Measurements from ENCODE around the gene CAMK2D. TPM values are rescaled to one million over a fixed set of nuclear protein-coding genes. Genes with fewer than 3 reads are reported as not detected.
A peak's percentile ranks its signal among the peaks of the same experiment; 100 is the strongest.

CAMK2D gene
- polyA plus RNA-seq, 3 donors from 2014 or later, result 14.8 to 22.8 (median 21.4) TPM

DNA sequence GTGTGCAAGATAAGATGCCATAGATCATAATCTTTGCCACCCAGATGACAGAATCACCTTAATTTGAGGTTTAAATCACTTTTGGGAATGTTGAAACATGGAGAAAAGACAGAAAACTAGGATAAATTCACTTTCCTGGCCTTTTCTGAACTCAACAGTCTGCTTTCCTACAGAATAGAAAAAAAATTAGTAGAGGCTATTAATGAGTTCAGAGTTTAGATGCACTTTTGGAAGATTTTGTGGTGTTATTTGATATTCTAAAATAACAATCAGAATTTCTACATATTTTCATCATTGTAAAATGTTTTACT lies 195.9 kb downstream of the CAMK2D start:
- no peak overlapping the region for H3K27ac Mint-ChIP-seq

DNA sequence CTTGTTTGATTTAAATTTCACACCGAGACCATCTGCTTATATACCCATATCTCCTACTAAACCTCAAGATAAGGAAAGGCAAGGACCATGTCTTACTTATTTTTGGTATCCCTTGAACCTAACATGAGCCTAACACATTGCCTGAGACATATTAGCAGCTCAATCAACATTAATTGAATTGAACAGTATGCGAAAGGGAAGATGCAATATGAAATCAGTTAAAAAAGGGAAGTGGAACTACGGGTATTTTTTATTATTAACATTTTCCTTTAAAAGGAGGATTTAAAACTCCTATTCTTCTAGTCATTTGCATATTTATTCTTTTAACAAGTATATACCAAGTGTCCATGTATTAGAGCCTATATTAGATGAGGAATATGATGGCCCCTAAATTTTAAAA lies 197.0 kb downstream of the CAMK2D start:
- Mint-ChIP-seq H3K9me3 (no peaks in the 10 kb centered on the region), H3K4me1 (peaks cover 36 to 40% of the 10 kb centered on the region in 2 donors), H3K27ac (peak overlapping the region in 2 of 6 donors; percentile 13 to 69), H3K4me3 (peak overlapping the region; percentile 70 to 83 (median 82)), H3K27me3 (ENCODE audit: low read depth in 3 of 3) (peaks cover 7 to 18% (median 9%) of the 10 kb centered on the region in 3 donors), H3K36me3 (peaks cover 0 to 10% (median 6%) of the 10 kb centered on the region in 3 donors)
- DNase-seq, result peak in 1 of 3 donors; percentile 2

More for the DNA sequence above, 195.9 kb downstream of the CAMK2D start:
- peaks cover 7 to 18% (median 9%) of the 10 kb centered on the region in 3 donors for H3K27me3 Mint-ChIP-seq (ENCODE audit: low read depth in 3 of 3)
- DNase-seq, result no peak
- peak overlapping the region in 3 of 5 donors; percentile 82 to 83 (median 83) for H3K4me3 Mint-ChIP-seq
- peaks cover 36 to 47% of the 10 kb centered on the region in 2 donors for H3K4me1 Mint-ChIP-seq
- H3K9me3 Mint-ChIP-seq, result no peaks in the 10 kb centered on the region
- peaks cover 0 to 10% (median 3%) of the 10 kb centered on the region in 3 donors for H3K36me3 Mint-ChIP-seq

GRCh38 chr4:113563691-113564378 lies 197.7 kb downstream of the CAMK2D start:
- DNase-seq, result no peak
- Mint-ChIP-seq H3K9me3 (no peaks in the 10 kb centered on the region), H3K27me3 (ENCODE audit: low read depth in 3 of 3) (peaks cover 7 to 18% (median 9%) of the 10 kb centered on the region in 3 donors), H3K4me3 (peak overlapping the region in 3 of 5 donors; percentile 17 to 82 (median 47)), H3K4me1 (peaks cover 36 to 40% of the 10 kb centered on the region in 2 donors), H3K36me3 (peaks cover 0 to 10% (median 7%) of the 10 kb centered on the region in 3 donors), H3K27ac (no peak overlapping the region)

DNA sequence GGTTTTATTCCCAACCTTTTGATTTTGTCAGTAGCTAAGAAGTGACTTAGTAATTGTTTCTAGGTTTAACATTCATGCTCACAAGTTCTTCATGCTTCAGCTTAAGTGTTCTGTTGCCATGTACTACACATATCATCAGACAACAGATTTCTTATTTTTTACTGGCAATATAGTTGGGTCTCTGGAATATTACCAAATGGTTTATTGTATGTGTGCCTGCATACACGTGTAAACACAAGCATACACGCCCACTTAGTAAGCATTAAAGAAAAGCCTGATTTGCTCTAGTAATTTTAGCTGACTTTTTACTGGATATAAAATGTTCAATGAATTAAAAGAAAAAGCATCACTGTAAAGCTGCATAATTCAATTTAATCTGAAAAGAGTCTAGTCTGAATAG lies 199.8 kb downstream of the CAMK2D start:
- peaks cover 0 to 9% (median 7%) of the 10 kb centered on the region in 3 donors for H3K36me3 Mint-ChIP-seq
- peaks cover 35 to 37% of the 10 kb centered on the region in 2 donors for H3K4me1 Mint-ChIP-seq
- DNase-seq, result no peak
- no peak overlapping the region for H3K27ac Mint-ChIP-seq
- H3K4me3 Mint-ChIP-seq, result no peak overlapping the region
- H3K27me3 Mint-ChIP-seq (ENCODE audit: low read depth in 3 of 3), result peaks cover 6 to 17% (median 9%) of the 10 kb centered on the region in 3 donors
- no peaks in the 10 kb centered on the region for H3K9me3 Mint-ChIP-seq

GRCh38 chr4:113561092-113561491 lies 200.4 kb downstream of the CAMK2D start:
- H3K27me3 Mint-ChIP-seq (ENCODE audit: low read depth in 3 of 3), result peaks cover 6 to 10% (median 6%) of the 10 kb centered on the region in 3 donors
- H3K4me3 Mint-ChIP-seq, result no peak overlapping the region
- no peaks in the 10 kb centered on the region for H3K9me3 Mint-ChIP-seq
- H3K36me3 Mint-ChIP-seq, result peaks cover 0 to 7% (median 4%) of the 10 kb centered on the region in 3 donors
- no peak overlapping the region for H3K27ac Mint-ChIP-seq
- peaks cover 28 to 31% of the 10 kb centered on the region in 2 donors for H3K4me1 Mint-ChIP-seq
- DNase-seq, result no peak

GRCh38 chr4:113560579-113560978 lies 201.0 kb downstream of the CAMK2D start:
- no peak overlapping the region for H3K27ac Mint-ChIP-seq
- no peaks in the 10 kb centered on the region for H3K9me3 Mint-ChIP-seq
- DNase-seq, result no peak
- peaks cover 6 to 9% (median 6%) of the 10 kb centered on the region in 3 donors for H3K27me3 Mint-ChIP-seq (ENCODE audit: low read depth in 3 of 3)
- no peak overlapping the region for H3K4me3 Mint-ChIP-seq
- H3K36me3 Mint-ChIP-seq, result peaks cover 0 to 7% (median 4%) of the 10 kb centered on the region in 3 donors
- H3K4me1 Mint-ChIP-seq, result peaks cover 26% of the 10 kb centered on the region in 2 donors

DNA sequence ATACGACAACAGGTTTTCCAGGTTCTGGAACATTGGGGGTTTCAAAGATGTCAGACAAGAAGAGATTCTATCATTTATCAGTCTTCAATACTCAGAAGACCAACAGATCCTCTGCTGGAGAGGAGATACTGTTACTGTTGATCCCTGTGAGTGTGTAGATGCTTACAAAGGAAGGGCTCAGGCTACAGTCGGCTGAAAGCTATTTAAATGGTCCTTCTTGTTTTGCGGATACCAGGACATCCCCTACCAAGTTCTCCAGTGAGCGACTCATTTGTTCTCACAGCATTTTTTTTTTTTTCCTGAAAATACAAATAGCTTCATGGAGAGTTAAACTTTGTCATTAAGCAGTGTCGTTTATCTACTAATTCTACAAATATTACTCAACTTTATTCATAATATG lies 201.6 kb downstream of the CAMK2D start:
- Mint-ChIP-seq H3K36me3 (peaks cover 0 to 7% (median 4%) of the 10 kb centered on the region in 3 donors), H3K27me3 (ENCODE audit: low read depth in 3 of 3) (peaks cover 4 to 7% (median 5%) of the 10 kb centered on the region in 3 donors), H3K9me3 (no peaks in the 10 kb centered on the region), H3K27ac (no peak overlapping the region), H3K4me3 (no peak overlapping the region), H3K4me1 (peaks cover 19 to 20% of the 10 kb centered on the region in 2 donors)
- no peak for DNase-seq

DNA sequence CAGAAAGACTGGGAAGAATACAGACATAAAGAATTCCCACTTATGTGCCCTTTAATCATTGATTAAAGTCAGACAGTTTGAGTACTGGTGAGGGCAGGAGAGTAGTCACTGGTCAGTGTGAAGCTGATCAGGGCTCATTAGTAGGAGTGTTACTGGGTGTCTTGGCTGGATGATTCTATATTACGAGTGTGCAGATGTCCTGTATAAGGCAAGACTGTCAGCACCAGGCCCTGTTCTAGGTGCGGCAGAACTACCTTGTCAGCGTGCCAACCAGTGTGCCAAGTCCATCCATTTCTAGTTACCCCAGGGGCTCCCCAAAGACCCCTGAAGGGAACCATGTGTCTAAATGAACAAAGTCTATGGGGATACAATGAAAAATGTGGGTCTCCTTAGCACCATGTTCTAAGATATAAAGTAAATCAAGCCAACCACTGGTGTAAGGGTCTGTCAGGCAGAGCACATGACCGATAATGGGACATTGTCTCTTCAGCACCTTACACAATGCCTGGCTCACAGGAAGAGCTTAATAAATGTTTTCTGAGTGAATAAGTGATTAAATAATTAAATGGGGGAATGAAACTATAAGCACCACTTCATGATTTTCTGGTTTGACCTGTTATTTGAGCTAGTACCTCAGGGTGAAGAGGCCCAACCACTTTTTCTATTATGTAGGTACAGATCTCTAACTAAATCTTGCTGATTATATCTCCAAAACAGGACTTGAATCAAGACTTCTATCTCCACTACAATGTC lies 205.0 kb downstream of the CAMK2D start:
- H3K4me3 Mint-ChIP-seq, result no peak overlapping the region

DNA sequence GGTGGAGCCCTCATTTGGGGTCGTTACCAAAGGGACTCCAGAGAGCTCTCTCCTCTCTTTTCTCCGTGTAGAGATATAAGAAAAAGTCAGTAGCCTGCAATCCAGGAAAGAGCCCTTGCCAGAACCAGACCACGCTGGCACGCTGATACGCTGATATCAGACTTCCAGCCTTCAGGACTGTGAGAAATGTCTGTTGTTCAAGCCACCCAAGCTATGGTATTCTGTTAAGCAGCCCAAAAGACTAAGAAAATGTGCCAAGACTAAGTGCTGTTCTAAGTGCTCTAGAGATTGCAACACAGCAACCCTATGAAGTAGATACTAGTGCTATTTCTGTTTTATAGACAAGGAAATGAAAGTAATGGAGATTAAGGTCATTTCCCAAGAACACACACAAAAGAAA lies 205.7 kb downstream of the CAMK2D start:
- no peak for DNase-seq
- no peaks in the 10 kb centered on the region for H3K9me3 Mint-ChIP-seq
- H3K4me3 Mint-ChIP-seq, result no peak overlapping the region
- no peak overlapping the region for H3K27ac Mint-ChIP-seq
- H3K27me3 Mint-ChIP-seq (ENCODE audit: low read depth in 3 of 3), result peaks cover 0 to 2% (median 0%) of the 10 kb centered on the region in 3 donors
- H3K36me3 Mint-ChIP-seq, result peaks cover 0 to 10% (median 6%) of the 10 kb centered on the region in 3 donors
- H3K4me1 Mint-ChIP-seq, result peaks cover 0 to 2% of the 10 kb centered on the region in 2 donors

More for the DNA sequence above, 205.0 kb downstream of the CAMK2D start:
- peaks cover 0 to 2% of the 10 kb centered on the region in 2 donors for H3K4me1 Mint-ChIP-seq
- no peaks in the 10 kb centered on the region for H3K9me3 Mint-ChIP-seq
- no peak for DNase-seq
- peaks cover 0 to 11% (median 5%) of the 10 kb centered on the region in 3 donors for H3K36me3 Mint-ChIP-seq
- no peak overlapping the region for H3K27ac Mint-ChIP-seq
- peaks cover 0 to 2% (median 0%) of the 10 kb centered on the region in 3 donors for H3K27me3 Mint-ChIP-seq (ENCODE audit: low read depth in 3 of 3)

DNA sequence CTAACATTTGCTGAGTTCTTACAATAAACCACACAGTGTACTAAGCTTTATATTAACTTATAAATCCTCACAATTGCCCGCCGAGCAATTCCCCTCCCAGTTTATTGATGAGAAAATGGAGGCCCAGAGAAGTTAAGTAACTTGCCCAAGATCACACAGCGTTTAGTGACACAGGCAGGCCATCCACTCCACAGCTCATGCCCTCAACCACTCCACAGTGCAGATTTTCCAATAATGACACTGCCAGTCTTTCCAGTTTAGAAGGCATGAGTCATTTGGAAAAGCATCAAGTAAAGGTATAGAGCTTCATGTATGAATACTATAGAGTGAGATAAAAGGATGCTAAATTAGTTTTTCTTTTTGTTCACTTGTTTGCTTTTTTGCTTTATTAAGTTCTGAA lies 208.5 kb downstream of the CAMK2D start:
- H3K9me3 Mint-ChIP-seq, result no peaks in the 10 kb centered on the region
- no peak overlapping the region for H3K27ac Mint-ChIP-seq
- peaks cover 0 to 6% (median 4%) of the 10 kb centered on the region in 3 donors for H3K36me3 Mint-ChIP-seq
- H3K4me1 Mint-ChIP-seq, result peaks cover under 1 to 3% of the 10 kb centered on the region in 2 donors
- H3K4me3 Mint-ChIP-seq, result no peak overlapping the region
- peaks cover 0 to 2% (median 0%) of the 10 kb centered on the region in 3 donors for H3K27me3 Mint-ChIP-seq (ENCODE audit: low read depth in 3 of 3)
- DNase-seq, result no peak

GRCh38 chr4:113550510-113550909 lies 211.0 kb downstream of the CAMK2D start:
- Mint-ChIP-seq H3K9me3 (no peaks in the 10 kb centered on the region), H3K4me3 (no peak overlapping the region), H3K27ac (no peak overlapping the region)

GRCh38 chr4:113548303-113548702 lies 213.2 kb downstream of the CAMK2D start:
- Mint-ChIP-seq H3K4me1 (peaks cover 10 to 15% of the 10 kb centered on the region in 2 donors), H3K27me3 (ENCODE audit: low read depth in 3 of 3) (peaks cover 0 to 3% (median 0%) of the 10 kb centered on the region in 3 donors), H3K27ac (no peak overlapping the region), H3K36me3 (peaks cover 0 to 6% (median 4%) of the 10 kb centered on the region in 3 donors), H3K4me3 (no peak overlapping the region), H3K9me3 (no peaks in the 10 kb centered on the region)
- no peak for DNase-seq

More at GRCh38 chr4:113550510-113550909, 211.0 kb downstream of the CAMK2D start:
- H3K36me3 Mint-ChIP-seq, result peaks cover 0 to 6% (median 4%) of the 10 kb centered on the region in 3 donors
- DNase-seq, result no peak
- peaks cover 10 to 15% of the 10 kb centered on the region in 2 donors for H3K4me1 Mint-ChIP-seq
- peaks cover 0 to 3% (median 0%) of the 10 kb centered on the region in 3 donors for H3K27me3 Mint-ChIP-seq (ENCODE audit: low read depth in 3 of 3)

DNA sequence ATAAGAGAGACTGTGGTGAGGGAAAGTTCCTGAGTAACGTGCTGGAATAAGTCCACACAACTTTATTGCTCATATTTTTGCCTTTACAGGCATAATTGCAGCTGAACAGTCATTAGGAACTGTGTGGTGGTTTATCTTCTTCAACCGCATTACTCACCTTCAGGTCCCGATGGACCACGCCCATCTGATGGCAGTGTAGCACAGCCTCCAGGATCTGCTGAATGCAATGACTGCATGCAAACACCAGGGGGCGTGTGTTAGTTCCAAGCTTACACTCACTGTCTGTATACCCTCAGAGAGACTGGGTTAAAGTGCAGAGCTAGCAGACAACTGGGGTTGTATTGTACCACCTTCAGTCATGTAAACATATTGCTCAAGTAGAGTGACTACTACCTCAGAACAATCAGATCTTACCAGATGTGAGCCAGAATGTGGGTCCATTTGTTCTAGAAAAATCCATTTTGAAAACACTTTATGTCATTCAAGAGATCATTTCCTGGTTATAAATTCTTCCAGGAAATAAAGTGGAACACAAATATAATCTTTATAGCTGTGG lies 214.0 kb downstream of the CAMK2D start:
- Mint-ChIP-seq H3K36me3 (peaks cover 7 to 9% (median 8%) of the 10 kb centered on the region in 3 donors), H3K9me3 (no peaks in the 10 kb centered on the region), H3K27ac (peak overlapping the region in 3 of 6 donors; percentile 49 to 65 (median 56)), H3K4me3 (peak overlapping the region in 1 of 5 donors; percentile 36), H3K4me1 (peaks cover 10 to 15% of the 10 kb centered on the region in 2 donors), H3K27me3 (ENCODE audit: low read depth in 3 of 3) (peaks cover 0 to 3% (median 0%) of the 10 kb centered on the region in 3 donors)
- peak; percentile 73 to 81 (median 79) for DNase-seq
